Upper lobe of right lung (tissue), 1 donor: ENCODE measurements around the gene COL1A1. TPM values are rescaled to one million over a fixed set of nuclear protein-coding genes. Genes with fewer than 3 reads are reported as not detected.

Source experiments
- ATAC-seq: fragments of 200-7000 bp; cut with Tn5 transposase; one replicate; pipeline ENCODE4 v1.9.1; 2020; ENCODE audit warnings: mild to moderate bottlenecking, moderate library complexity
- DNase-seq: peaks from one replicate; pipeline ENCODE4 v3.0.0-alpha.2; 2020
- H3K27ac ChIP-seq: fragments of 200-600 bp; one replicate; pipeline ENCODE4 v1.8.0; 2022
- H3K27me3 ChIP-seq: fragments of 200-600 bp; one replicate; pipeline ENCODE4 v1.8.0; 2022; ENCODE audit warnings: mild to moderate bottlenecking
- H3K36me3 ChIP-seq: fragments of 200-600 bp; one replicate; pipeline ENCODE4 v1.8.0; 2022
- H3K4me1 ChIP-seq: fragments of 200-600 bp; one replicate; pipeline ENCODE4 v1.8.0; 2022
- H3K4me3 ChIP-seq: fragments of 200-600 bp; one replicate; pipeline ENCODE4 v1.8.0; 2022; ENCODE audit warnings: mild to moderate bottlenecking
- H3K9me3 ChIP-seq: fragments of 200-600 bp; one replicate; pipeline ENCODE4 v1.8.0; 2022
- intact Hi-C: fragments of 100-400 bp; cut with DNase I; formaldehyde crosslinking; loops from one replicate; pipeline ENCODE4 v1.11.0; 2022
- total RNA-seq: library from RNA; stranded (reverse); fragmentation: NEBNext Ultra II Directional; extraction: Animal tissue kit (Norgen Biotek cat#: 25700); gene quantifications from one replicate; pipeline ENCODE4 v1.2.1, GENCODE V29; 2021
- TF ChIP-seq, protein P1 (sequence below): fragments of 200-600 bp; IDR thresholded peaks from one replicate; pipeline ENCODE4 v1.8.0; 2022; ENCODE audit warnings: antibody characterized with exemption
- donor health status: DM: no; HTN: yes; CAD: no; lungs with severe emphysema.

Gene COL1A1
- total RNA-seq, 1 donor from 2014 or later = 154 TPM

DNA sequence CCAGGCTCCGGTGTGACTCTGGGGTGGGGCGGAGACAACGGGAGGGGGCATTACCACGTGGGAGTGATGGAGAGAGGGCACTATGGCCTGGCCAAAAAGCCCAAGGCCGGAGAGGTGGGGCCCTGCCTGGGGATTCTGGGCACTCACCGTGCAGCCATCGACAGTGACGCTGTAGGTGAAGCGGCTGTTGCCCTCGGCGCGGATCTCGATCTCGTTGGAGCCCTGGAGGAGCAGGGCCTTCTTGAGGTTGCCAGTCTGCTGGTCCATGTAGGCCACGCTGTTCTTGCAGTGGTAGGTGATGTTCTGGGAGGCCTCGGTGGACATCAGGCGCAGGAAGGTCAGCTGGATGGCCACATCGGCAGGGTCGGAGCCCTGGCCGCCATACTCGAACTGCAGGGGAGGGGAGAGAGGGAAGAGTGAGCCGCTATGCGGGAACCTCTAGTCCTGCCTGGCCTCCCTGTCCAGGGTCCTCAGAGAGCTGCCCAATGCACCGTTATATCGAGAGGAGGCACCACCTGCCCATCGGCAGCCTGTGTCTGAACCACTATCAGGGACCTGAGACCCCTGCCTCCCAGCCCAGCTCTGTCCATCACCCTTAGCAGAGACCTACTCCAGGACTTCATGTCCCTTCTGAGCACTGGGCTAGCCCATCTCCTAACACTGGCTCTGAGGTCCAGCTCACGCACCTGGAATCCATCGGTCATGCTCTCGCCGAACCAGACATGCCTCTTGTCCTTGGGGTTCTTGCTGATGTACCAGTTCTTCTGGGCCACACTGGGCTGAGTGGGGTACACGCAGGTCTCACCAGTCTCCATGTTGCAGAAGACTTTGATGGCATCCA, 15.6 kb downstream of the COL1A1 start:
- TF ChIP-seq, protein P1, sequence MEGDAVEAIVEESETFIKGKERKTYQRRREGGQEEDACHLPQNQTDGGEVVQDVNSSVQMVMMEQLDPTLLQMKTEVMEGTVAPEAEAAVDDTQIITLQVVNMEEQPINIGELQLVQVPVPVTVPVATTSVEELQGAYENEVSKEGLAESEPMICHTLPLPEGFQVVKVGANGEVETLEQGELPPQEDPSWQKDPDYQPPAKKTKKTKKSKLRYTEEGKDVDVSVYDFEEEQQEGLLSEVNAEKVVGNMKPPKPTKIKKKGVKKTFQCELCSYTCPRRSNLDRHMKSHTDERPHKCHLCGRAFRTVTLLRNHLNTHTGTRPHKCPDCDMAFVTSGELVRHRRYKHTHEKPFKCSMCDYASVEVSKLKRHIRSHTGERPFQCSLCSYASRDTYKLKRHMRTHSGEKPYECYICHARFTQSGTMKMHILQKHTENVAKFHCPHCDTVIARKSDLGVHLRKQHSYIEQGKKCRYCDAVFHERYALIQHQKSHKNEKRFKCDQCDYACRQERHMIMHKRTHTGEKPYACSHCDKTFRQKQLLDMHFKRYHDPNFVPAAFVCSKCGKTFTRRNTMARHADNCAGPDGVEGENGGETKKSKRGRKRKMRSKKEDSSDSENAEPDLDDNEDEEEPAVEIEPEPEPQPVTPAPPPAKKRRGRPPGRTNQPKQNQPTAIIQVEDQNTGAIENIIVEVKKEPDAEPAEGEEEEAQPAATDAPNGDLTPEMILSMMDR = no peak
- Histone ChIP-seq H3K27me3 (no peaks in the 10 kb centered on the region), H3K4me1 (peaks cover 6% of the 10 kb centered on the region), H3K36me3 (peaks cover 41% of the 10 kb centered on the region), H3K9me3 (no peaks in the 10 kb centered on the region), H3K27ac (no peak overlapping the region), H3K4me3 (no peak overlapping the region)
- no peak for DNase-seq
- ATAC-seq = no peak
- intact Hi-C loops = no loop called here

DNA sequence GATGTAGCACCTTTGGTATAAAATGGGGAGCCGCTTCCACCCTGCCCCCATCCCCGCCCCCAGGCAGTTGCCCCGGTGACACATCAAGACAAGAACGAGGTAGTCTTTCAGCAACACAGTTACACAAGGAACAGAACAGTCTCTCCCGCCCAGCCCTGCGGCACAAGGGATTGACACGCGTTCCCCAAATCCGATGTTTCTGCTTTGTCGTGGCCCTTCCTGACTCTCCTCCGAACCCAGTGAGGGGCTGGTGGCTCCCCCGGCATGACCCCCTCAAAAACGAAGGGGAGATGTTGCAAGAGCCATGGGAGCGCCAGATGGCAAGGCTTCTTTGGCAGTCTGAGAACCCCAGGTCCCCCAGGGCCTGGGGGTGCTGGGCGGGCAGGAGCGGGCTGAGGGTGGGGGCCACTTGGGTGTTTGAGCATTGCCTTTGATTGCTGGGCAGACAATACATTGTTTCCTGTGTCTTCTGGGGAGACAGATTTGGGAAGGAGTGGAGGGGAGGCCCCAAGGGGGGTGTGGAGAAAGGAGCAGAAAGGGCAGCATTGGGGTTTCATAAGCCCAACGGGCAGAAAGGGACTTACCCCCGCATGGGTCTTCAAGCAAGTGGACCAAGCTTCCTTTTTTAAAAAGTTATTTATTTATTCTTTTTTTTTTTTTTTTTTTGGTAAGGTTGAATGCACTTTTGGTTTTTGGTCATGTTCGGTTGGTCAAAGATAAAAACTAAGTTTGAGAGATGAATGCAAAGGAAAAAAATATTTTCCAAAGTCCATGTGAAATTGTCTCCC, 16.6 kb downstream of the COL1A1 start:
- peak; percentile 76 for DNase-seq
- intact Hi-C loops = no loop called here
- TF ChIP-seq, protein P1 = no peak

DNA sequence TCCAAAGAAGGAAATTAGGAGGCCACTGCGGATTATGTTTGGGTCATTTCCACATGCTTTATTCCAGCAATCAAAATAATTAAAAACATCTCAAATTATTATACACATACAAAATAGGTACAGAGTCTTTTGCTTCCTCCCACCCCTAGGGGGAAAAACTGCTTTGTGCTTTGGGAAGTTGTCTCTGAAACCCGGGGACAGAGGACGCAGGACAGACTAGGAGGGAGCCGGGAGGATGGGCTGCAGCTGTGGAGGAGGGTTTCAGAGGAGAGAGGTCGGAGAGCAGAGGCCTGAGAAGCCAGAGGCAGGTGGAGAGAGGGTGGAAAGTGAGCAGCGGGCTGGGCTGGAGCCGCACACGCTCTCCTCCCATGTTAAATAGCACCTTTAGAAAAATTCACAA, 17.4 kb downstream of the COL1A1 start:
- peak overlapping the region; percentile 17 for H3K27ac ChIP-seq
- ATAC-seq (no peak), DNase-seq (no peak)
- TF ChIP-seq, protein P1 = no peak
- peaks cover 23% of the 10 kb centered on the region for H3K36me3 ChIP-seq
- no peaks in the 10 kb centered on the region for H3K9me3 ChIP-seq
- H3K27me3 ChIP-seq = no peaks in the 10 kb centered on the region
- intact Hi-C loops = no loop called here
- H3K4me3 ChIP-seq = no peak overlapping the region
- H3K4me1 ChIP-seq = peaks cover 6% of the 10 kb centered on the region

More for the DNA sequence above, 16.6 kb downstream of the COL1A1 start:
- Histone ChIP-seq H3K27ac (no peak overlapping the region), H3K4me3 (no peak overlapping the region), H3K4me1 (peaks cover 6% of the 10 kb centered on the region), H3K27me3 (no peaks in the 10 kb centered on the region), H3K36me3 (peaks cover 30% of the 10 kb centered on the region), H3K9me3 (no peaks in the 10 kb centered on the region)
- peak; percentile 58 for ATAC-seq

DNA sequence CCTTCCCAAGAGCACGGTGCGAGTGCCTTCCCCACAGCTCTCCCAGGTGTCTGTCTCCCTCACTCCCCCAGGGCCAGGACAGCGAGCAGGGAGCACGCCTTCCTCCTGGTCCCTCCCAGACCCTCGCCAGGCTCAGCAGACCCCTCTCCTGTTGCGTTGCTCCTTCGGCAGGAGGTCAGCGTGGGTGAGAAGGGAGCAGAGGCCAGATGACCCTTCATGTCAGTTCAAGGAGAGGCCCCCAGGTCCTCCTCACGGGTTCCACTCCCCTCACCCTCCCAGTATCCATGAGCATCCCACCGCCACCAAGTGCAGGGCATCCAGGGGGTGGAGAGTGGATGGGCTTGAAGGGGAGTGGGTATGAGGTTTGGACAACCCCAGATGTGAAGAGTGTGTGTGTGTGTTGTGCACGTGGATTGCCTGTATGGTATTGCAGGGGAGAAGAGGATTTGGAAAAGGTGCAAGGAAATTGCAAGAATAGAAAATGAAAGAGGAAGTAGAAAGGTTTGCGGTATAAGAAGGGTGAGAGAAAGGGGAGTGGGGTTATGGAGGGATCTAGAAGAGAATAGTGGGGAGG, 17.9 kb downstream of the COL1A1 start:
- TF ChIP-seq, protein P1 = no peak
- intact Hi-C loops = no loop called here
- peak overlapping the region; percentile 24 for H3K27ac ChIP-seq
- H3K4me1 ChIP-seq = peaks cover 10% of the 10 kb centered on the region
- peaks cover 17% of the 10 kb centered on the region for H3K36me3 ChIP-seq
- DNase-seq = no peak
- peak; percentile 23 for ATAC-seq
- H3K4me3 ChIP-seq = no peak overlapping the region
- H3K9me3 ChIP-seq = no peaks in the 10 kb centered on the region
- H3K27me3 ChIP-seq = no peaks in the 10 kb centered on the region

DNA sequence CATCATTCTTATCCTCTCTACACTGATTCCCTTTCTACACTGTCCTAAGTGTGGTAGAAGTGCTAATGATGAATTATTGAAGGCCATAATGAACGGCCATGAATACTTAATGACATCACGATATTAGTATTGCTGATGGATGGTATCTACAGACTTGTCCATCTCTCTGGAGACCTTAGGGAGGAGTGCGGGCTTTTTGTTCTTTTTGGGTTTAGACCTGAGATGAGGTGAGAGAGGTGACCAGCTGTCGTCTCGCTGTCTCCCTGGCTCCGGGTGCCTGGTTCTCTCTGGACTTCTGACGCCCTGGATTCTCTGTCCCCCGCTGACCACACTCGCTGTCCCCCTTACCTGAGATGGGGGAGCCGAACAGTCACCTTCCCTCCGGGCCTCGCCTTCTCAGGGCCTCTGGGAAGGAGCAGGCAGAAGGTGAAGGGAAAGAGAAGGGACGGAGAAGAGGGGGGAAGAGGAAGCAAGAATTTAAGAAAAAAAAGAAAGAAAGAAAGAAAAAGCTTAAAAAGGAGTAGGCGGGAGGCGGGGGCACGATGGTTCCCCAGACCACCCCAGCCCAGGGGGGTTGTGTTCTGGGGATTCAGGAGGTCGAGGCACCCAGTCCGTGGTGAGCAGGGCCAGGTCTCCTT, 18.5 kb downstream of the COL1A1 start:
- TF ChIP-seq, protein P1 = no peak
- intact Hi-C loops = no loop called here
- Histone ChIP-seq H3K9me3 (no peaks in the 10 kb centered on the region), H3K36me3 (peaks cover 12% of the 10 kb centered on the region), H3K27ac (peak overlapping the region; percentile 24), H3K27me3 (no peaks in the 10 kb centered on the region), H3K4me1 (peaks cover 16% of the 10 kb centered on the region), H3K4me3 (no peak overlapping the region)
- ATAC-seq (no peak), DNase-seq (no peak)
